ENCODE data around the gene PROCR. TPM values are rescaled to one million over a fixed set of nuclear protein-coding genes. Genes with fewer than 3 reads are reported as not detected.
"Not testable (repeated sequence)": the region's sequence is repeated elsewhere in the genome, so short reads cannot be mapped to it uniquely, and the experiment has no call there.

The PROCR gene
- total RNA-seq, 4 donors from 2014 or later: 16.4 to 26.6 (median 23.4) TPM

GRCh38 chr20:35151736-35152135 lies 20.1 kb upstream of the PROCR start:
- peaks cover 23% of the 10 kb centered on the region for H3K4me1 ChIP-seq
- H3K4me3 ChIP-seq: no peak overlapping the region
- no peaks in the 10 kb centered on the region for H3K9me3 ChIP-seq
- H3K27ac ChIP-seq: peak overlapping the region; percentile 76
- no peaks in the 10 kb centered on the region for H3K36me3 ChIP-seq
- WGBS: 74% methylated on average over 4 of the region's 4 CpGs
- TF ChIP-seq CTCF (IDR thresholded peaks at IDR 0.05) (no peak), POLR2AphosphoS5 (IDR thresholded peaks at IDR 0.05) (peak in 2 of 3 donors; percentile 72 to 85), POLR2A (IDR thresholded peaks at IDR 0.05) (no peak), EP300 (IDR thresholded peaks at IDR 0.05) (no peak)
- no peaks in the 10 kb centered on the region for H3K27me3 ChIP-seq
- DNase-seq (ENCODE audit: low spot score in 2 of 2): no peak

DNA sequence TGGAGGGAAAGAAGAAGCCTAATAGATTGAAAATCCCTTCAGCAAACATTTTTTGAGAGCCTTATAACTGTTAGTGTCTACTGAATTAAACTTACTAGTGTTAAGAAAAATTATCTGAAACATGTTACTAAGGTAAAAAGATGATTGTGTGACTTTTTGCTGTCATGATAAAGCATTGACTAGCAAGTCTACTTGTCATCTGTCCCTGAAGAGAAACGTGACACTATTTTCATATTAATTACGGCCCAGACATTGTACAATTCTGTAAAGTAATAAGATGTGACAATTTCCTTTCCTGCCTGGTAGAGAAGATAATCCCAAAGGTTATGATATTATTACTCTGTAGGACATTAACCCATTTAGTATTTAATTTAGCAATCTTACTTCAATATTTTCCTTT lies 15.9 kb upstream of the PROCR start:
- no peak for DNase-seq (ENCODE audit: low spot score in 2 of 2)
- no peaks in the 10 kb centered on the region for H3K9me3 ChIP-seq
- H3K4me1 ChIP-seq: peaks cover 11% of the 10 kb centered on the region
- WGBS: 74% methylated on average over 2 of the region's 2 CpGs
- H3K4me3 ChIP-seq: no peak overlapping the region
- no peaks in the 10 kb centered on the region for H3K36me3 ChIP-seq
- H3K27ac ChIP-seq: no peak overlapping the region
- H3K27me3 ChIP-seq: no peaks in the 10 kb centered on the region
- TF ChIP-seq CTCF (IDR thresholded peaks at IDR 0.05) (no peak), POLR2A (IDR thresholded peaks at IDR 0.05) (no peak), POLR2AphosphoS5 (IDR thresholded peaks at IDR 0.05) (no peak), EP300 (IDR thresholded peaks at IDR 0.05) (no peak)

DNA sequence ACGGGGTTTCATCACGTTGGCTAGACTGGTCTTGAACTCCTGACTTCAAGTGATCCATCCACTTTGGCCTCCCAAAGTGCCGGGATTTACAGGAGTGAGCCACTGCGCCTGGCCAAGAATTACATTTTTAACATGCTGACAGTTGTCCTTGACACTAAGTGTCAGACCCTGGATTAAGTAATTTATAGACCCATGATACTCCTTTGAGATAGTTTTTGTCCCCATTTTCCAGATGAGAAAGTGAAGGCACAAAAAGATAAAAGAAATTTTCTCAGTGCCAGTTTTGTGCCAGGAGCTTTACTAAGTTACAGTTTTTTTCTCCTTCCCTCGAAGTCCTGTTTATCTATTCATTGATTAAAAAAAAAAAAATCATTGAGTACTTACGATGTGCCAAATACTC lies 14.9 kb upstream of the PROCR start:
- Histone ChIP-seq H3K27me3 (no peaks in the 10 kb centered on the region), H3K4me3 (no peak overlapping the region), H3K27ac (no peak overlapping the region), H3K4me1 (peaks cover 4% of the 10 kb centered on the region), H3K36me3 (no peaks in the 10 kb centered on the region), H3K9me3 (no peaks in the 10 kb centered on the region)
- WGBS: 93% methylated on average over 6 of the region's 6 CpGs
- DNase-seq (ENCODE audit: low spot score in 2 of 2): no peak
- TF ChIP-seq EP300 (IDR thresholded peaks at IDR 0.05) (no peak), POLR2AphosphoS5 (IDR thresholded peaks at IDR 0.05) (no peak), POLR2A (IDR thresholded peaks at IDR 0.05) (no peak), CTCF (IDR thresholded peaks at IDR 0.05) (no peak)

DNA sequence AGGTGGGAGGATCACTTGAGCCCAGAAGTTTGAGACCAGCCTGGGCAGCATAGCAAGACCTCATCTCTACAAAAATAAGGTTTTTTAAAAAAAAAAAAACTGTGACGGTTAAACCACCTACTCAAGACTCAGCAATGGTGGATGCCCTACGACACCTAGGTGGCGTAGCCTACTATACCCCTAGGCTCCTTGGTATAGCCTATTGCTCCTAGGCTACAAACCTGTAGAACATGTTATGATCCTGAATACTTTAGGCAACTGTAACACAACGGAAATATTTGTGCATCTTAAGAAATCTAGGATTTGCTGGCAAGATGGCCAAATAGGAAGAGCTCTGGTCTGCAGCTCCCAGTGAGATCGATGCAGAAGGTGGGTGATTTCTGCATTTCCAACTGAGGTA lies 11.5 kb upstream of the PROCR start:
- H3K27me3 ChIP-seq; H3K4me1 ChIP-seq; H3K9me3 ChIP-seq; DNase-seq (ENCODE audit: low spot score in 2 of 2); H3K4me3 ChIP-seq; H3K36me3 ChIP-seq; H3K27ac ChIP-seq: not testable (repeated sequence)
- 95% methylated on average over 5 of the region's 5 CpGs for WGBS

DNA sequence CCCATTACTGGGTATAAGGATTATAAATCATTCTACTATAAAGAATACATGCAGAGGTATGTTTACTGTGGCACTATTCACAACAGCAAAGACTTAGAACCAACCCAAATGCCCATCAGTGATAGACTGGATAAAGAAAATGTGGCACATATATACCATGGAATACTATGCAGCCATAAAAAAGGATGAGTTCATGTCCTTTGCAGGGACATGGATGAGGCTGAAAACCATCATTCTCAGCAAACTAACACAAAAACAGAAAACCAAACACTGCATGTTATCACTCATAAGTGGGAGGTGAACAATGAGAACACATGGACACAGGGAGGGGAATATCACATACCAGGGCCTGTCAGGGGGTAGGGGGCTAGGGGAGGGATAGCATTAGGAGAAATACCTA lies 7.3 kb upstream of the PROCR start:
- not testable (repeated sequence) for H3K9me3 ChIP-seq; H3K36me3 ChIP-seq; H3K4me3 ChIP-seq; H3K27ac ChIP-seq; DNase-seq (ENCODE audit: low spot score in 2 of 2); H3K4me1 ChIP-seq; H3K27me3 ChIP-seq

DNA sequence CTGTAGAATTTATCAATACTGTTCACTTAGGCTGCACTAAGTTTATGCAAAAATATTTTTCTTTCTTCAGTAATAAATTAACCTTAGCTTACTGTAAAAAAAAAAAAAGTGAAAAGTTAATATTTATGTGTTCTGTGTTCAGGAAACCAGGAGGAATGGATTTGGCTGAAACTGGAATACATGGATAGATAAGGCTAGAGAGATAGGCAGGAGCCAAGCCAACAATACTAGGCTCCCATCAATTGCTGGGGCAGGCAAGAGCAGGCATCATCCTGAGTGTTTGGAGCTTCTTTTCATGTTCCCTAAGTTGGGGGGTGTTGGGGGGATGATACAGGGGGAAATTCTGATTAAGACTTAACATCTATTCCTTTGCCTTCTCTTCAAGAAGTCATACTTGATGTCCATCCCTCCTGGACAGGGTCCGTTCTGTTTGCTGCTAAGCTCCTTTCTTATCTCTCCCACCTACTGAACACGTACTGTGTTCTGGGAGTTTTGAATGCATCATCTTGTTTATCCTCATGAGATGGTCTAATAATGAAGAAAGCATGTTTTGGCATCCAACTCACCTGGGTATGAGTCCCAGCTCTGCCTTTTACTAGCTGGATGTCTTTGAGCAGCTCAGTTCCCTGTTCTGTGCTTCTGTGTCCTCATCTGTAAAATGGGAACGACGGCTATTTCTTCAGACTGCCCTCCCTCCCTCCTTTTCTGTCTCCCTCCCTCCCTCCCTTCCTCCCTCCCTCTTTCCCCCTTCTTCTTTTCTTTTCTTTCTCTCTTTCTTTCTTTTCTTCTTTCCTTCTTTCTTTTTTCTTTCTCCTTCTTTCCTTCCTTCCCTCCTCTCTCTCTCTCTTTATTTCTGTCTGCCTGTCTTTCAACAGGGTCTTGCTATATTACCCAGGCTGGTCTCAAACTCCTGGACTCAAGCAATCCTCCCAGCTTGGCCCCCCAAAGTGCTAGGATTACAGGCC lies 6.4 kb upstream of the PROCR start:
- Histone ChIP-seq H3K27me3 (no peaks in the 10 kb centered on the region), H3K36me3 (no peaks in the 10 kb centered on the region), H3K9me3 (no peaks in the 10 kb centered on the region), H3K27ac (no peak overlapping the region), H3K4me1 (no peaks in the 10 kb centered on the region), H3K4me3 (no peak overlapping the region)
- WGBS: 91% methylated on average over 4 of the region's 4 CpGs
- DNase-seq (ENCODE audit: low spot score in 2 of 2): no peak
- TF ChIP-seq CTCF (IDR thresholded peaks at IDR 0.05): no peak
- no peak for TF ChIP-seq POLR2A (IDR thresholded peaks at IDR 0.05)
- no peak for TF ChIP-seq EP300 (IDR thresholded peaks at IDR 0.05)
- TF ChIP-seq POLR2AphosphoS5 (IDR thresholded peaks at IDR 0.05): no peak
